Adrenal gland (tissue), 12 donors: ENCODE results near the gene GPSM3. TPM values are rescaled to one million over a fixed set of nuclear protein-coding genes. Genes with fewer than 3 reads are reported as not detected.

Experiments
- DNase-seq, 7 donors: peaks; one replicate each; pipeline ENCODE4 v3.0.0-alpha.2; 2019 to 2020
- H3K27ac ChIP-seq, 5 donors: fragments of 200-600 bp; sonication (generic) in 4 of 5; 1 replicate in 3 of 5; 2 replicates in 2 of 5; pipeline versions ENCODE4 v1.5.1 to v1.8.0; 2016 to 2020; ENCODE audit warnings: mild to moderate bottlenecking in 1 of 5
- H3K27me3 ChIP-seq: fragments of 200-600 bp; 2 replicates; pipeline ENCODE4 v1.8.0; 2021
- H3K36me3 ChIP-seq, 2 donors: fragments of 200-600 bp; replicated peaks in 1 of 2; 1 replicate in 1 of 2; 2 replicates in 1 of 2; pipeline versions ENCODE4 v1.5.1 to v1.8.0; 2018 to 2022
- H3K4me1 ChIP-seq, 2 donors: fragments of 200-600 bp; replicated peaks in 1 of 2; 1 replicate in 1 of 2; 2 replicates in 1 of 2; pipeline versions ENCODE4 v1.5.1 to v1.8.0; 2018 to 2021
- H3K4me3 ChIP-seq, 4 donors: fragments of 200-600 bp; sonication (generic) in 3 of 4; one replicate each; pipeline ENCODE4 v1.5.1; 2016 to 2018
- H3K9me3 ChIP-seq, 3 donors: fragments of 200-600 bp; sonication (generic) in 1 of 3; replicated peaks in 1 of 3; 1 replicate in 2 of 3; 2 replicates in 1 of 3; pipeline versions ENCODE4 v1.5.1 to v1.8.0; 2016 to 2021
- POLR2A ChIP-seq, 2 donors: fragments of 450-650 bp; IDR thresholded peaks; one replicate each; pipeline ENCODE4 v1.6.1; 2017; ENCODE audit warnings: antibody characterized with exemption in 2 of 2, mild to moderate bottlenecking in 2 of 2, moderate library complexity in 1 of 2
- WGBS, 4 donors: extraction: QIAGEN DNeasy Blood & Tissue Kit in 2 of 4; methylation state at CpG; one replicate each; pipeline versions ENCODE4 v1.1.5 to v1.1.7; 2013 to 2017; 5-methylcytosine and 5-hydroxymethylcytosine counted together
- intact Hi-C, 2 donors: fragments of 100-400 bp; cut with DNase I; formaldehyde crosslinking; loops; one replicate each; pipeline versions ENCODE4 v1.14.1 to v1.15.0; 2022 to 2023
- polyA plus RNA-seq, 3 donors: library from polyadenylated mRNA; stranded (reverse); fragments of 200-250 nt in 2 of 3; fragments of 350-450 nt in 1 of 3; fragmentation: Illumina TruSeq in 1 of 3; extraction: RNeasy Lipid Tissue Mini Kit (QIAGEN cat#74804) in 1 of 3; gene quantifications; one replicate each; pipeline ENCODE4 v1.2.3, GENCODE V29; 2013 to 2014
- total RNA-seq, 9 donors: library from RNA; depleted of rRNA in 4 of 9; stranded (reverse); fragments of >200 nt in 4 of 9; fragments of 120-200 nt in 1 of 9; fragmentation: NEBNext Ultra II Directional in 1 of 9; extraction: Animal tissue kit (Norgen Biotek cat#: 25700) in 1 of 9; gene quantifications; one replicate each; pipeline versions ENCODE4 v1.1.0 to v1.2.4, GENCODE V29; 2013 to 2023
- TF ChIP-seq, protein P1 (sequence below), 6 experiments: fragments of 450-650 bp in 4 of 6; fragments of 200-600 bp in 2 of 6; sonication (generic) in 1 of 6; IDR thresholded peaks; 1 replicate in 5 of 6; 2 replicates in 1 of 6; pipeline versions ENCODE4 v1.5.1 to v1.8.0; 2016 to 2021; ENCODE audit warnings: antibody characterized with exemption in 6 of 6, mild to moderate bottlenecking in 2 of 6, moderate library complexity in 1 of 6
- donor health status: healthy with polysubstance abuse.
- donor health status: Bipolar disorder and iron deficiency.
- donor health status: DM: yes; HTN: yes; CAD: no.
- donor health status: DM: no; HTN: no; CAD: no.
- donor health status: DM: no; HTN: no; CAD: no.
- donor health status: DM: yes; HTN: yes; CAD: no.

GPSM3 gene
- total and polyA plus RNA-seq, 12 donors = 3.8 to 40.3 (median 17.6) TPM

DNA sequence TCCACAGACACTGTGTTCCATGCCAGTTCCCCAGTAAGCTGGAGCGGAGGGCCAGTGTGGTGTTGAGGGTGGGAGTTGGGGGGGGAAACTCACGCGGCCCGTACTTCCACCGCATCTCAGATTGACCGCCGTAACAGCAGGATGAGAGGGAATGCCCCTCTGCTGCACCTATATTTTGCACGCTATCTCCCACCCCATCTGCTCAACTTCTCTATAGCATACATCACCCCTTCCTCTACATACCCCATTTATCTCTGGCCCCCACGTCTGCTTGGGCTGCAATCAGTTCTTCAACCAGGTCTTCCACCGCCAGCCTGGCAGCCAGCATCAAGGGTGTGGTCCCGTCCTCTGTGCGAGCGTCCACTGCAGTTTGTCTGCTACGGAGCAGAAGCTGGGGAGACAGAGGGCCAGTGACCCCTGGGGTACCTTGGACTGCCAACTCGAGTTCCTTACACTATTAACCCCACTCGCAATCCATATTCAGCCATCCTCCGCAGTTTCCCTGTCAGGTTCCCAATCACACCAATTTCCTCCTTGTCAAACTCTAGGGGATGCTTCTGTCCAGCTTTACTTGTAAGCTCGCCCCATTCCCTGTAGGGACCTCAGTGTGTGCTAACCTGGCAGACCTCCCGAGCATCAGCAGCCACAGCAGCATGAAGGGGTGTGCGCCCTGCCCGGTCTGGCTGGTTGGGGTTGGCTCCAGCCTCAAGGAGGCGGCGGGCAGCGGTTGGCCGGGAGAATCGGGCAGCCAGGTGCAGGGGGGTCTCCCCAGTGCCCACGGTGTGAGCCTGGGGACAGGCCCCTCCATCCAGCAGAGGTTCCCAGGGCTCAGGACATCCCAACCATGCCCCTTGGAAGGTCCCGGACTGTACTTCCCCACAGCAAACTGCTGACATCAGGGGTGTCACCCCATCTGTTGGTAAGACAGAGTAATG, 4.5 kb upstream of the GPSM3 start:
- Histone ChIP-seq H3K9me3 (no peaks in the 10 kb centered on the region), H3K4me1 (peaks cover 6 to 27% of the 10 kb centered on the region in 2 donors), H3K4me3 (peak overlapping the region in 2 of 4 donors; percentile 77 to 95), H3K27ac (peak overlapping the region in 4 of 5 donors; percentile 98 to 100 (median 100)), H3K36me3 (no peaks in the 10 kb centered on the region), H3K27me3 (no peaks in the 10 kb centered on the region)
- no peak for TF ChIP-seq POLR2A (IDR thresholded peaks at IDR 0.05)
- TF ChIP-seq, protein P1, sequence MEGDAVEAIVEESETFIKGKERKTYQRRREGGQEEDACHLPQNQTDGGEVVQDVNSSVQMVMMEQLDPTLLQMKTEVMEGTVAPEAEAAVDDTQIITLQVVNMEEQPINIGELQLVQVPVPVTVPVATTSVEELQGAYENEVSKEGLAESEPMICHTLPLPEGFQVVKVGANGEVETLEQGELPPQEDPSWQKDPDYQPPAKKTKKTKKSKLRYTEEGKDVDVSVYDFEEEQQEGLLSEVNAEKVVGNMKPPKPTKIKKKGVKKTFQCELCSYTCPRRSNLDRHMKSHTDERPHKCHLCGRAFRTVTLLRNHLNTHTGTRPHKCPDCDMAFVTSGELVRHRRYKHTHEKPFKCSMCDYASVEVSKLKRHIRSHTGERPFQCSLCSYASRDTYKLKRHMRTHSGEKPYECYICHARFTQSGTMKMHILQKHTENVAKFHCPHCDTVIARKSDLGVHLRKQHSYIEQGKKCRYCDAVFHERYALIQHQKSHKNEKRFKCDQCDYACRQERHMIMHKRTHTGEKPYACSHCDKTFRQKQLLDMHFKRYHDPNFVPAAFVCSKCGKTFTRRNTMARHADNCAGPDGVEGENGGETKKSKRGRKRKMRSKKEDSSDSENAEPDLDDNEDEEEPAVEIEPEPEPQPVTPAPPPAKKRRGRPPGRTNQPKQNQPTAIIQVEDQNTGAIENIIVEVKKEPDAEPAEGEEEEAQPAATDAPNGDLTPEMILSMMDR (IDR thresholded peaks at IDR 0.05) = no peak
- DNase-seq = peak in 3 of 7 donors; percentile 49 to 74 (median 54)
- WGBS, 4 donors = 22 to 32% (median 27%) methylated on average over 16 to 28 of the region's 28 CpGs
- intact Hi-C loops = no loop called here

DNA sequence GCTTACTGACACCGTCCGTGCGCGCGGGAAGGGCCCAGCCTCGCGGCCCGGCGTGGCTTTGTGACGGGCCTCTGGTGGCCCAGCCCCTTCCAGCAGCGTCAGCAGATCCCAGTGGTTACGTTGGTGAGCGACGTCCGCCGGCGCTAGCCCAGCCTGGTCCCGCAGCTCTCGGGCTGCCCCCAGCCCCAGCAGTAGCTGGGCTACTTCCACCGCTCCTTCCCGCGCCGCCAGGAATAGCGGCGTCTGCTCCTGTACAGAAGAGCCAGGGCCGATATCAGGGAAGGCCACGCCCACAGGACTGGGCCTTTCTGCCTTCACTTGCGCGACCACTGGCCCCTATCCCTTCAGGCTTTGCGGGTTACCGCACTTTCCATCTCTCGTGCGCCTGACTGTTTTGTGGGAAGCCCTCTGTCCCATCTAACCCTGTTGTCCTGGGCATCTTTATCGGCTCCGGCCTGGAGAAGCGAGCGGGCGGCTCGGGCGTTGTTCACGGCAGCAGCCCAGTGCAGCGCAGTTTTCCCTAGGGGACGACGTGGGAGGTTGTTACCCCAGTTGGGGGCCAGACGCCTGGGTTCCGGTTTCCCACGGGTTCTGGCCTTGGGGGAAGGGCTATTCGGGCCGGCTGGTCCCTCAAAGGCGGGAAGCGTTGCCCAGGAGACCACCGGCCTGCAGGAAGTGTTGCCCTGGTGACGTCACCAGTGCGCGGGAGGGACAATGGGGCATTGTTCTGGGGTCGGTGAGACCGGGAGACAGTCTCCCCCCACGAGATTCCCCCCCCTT, 3.6 kb upstream of the GPSM3 start:
- Histone ChIP-seq H3K27ac (peak overlapping the region; percentile 98 to 100 (median 99)), H3K4me1 (peaks cover 6 to 29% of the 10 kb centered on the region in 2 donors), H3K9me3 (no peaks in the 10 kb centered on the region), H3K27me3 (no peaks in the 10 kb centered on the region), H3K36me3 (no peaks in the 10 kb centered on the region), H3K4me3 (peak overlapping the region; percentile 12 to 95 (median 84))
- 0 to 1% (median 0%) methylated on average over 5 to 58 of the region's 58 CpGs for WGBS, 4 donors
- TF ChIP-seq, protein P1 (IDR thresholded peaks at IDR 0.05) = peak in 1 of 6 experiments; percentile 2
- TF ChIP-seq POLR2A (IDR thresholded peaks at IDR 0.05) = peak; percentile 98
- peak; percentile 85 to 97 (median 90) for DNase-seq
- intact Hi-C loops = no loop called here

GRCh38 chr6:32195652-32195901, 3.1 kb upstream of the GPSM3 start:
- Histone ChIP-seq H3K9me3 (no peaks in the 10 kb centered on the region), H3K27me3 (no peaks in the 10 kb centered on the region), H3K36me3 (no peaks in the 10 kb centered on the region), H3K4me1 (peaks cover 8 to 34% of the 10 kb centered on the region in 2 donors), H3K27ac (peak overlapping the region in 4 of 5 donors; percentile 98 to 100 (median 100)), H3K4me3 (peak overlapping the region in 1 of 4 donors; percentile 77)
- peak; percentile 100 for DNase-seq
- intact Hi-C loops = no loop called here
- TF ChIP-seq, protein P1 (IDR thresholded peaks at IDR 0.05) = peak in 5 of 6 experiments; percentile 14 to 82 (median 50)
- TF ChIP-seq POLR2A (IDR thresholded peaks at IDR 0.05) = no peak
- WGBS, 4 donors = 0 to 2% (median 0%) methylated on average over 6 to 25 of the region's 25 CpGs
